Neural crest cell (in vitro differentiated cells): ENCODE measurements around the gene CCDC170. TPM values are rescaled to one million over a fixed set of nuclear protein-coding genes. Genes with fewer than 3 reads are reported as not detected.

Experiments
- DNase-seq: peaks from one replicate; pipeline ENCODE4 v3.0.0; 2021; ENCODE audit warnings: low read depth, mixed read lengths, low spot score
- H3K27ac Mint-ChIP-seq: one replicate; pipeline ENCODE4 v1.8.0; 2021; ENCODE audit warnings: mild to moderate bottlenecking, mixed read lengths; ENCODE audit not compliant: unreplicated experiment
- H3K27me3 Mint-ChIP-seq: 2 replicates; pipeline ENCODE4 v1.8.0; 2021; ENCODE audit warnings: low read depth, mild to moderate bottlenecking, mixed read lengths
- H3K36me3 Mint-ChIP-seq: 2 replicates; pipeline ENCODE4 v1.8.0; 2021; ENCODE audit warnings: low read depth, mild to moderate bottlenecking, mixed read lengths
- H3K4me1 Mint-ChIP-seq: 2 replicates; pipeline ENCODE4 v1.8.0; 2021; ENCODE audit warnings: mixed read lengths
- H3K4me3 Mint-ChIP-seq: one replicate; pipeline ENCODE4 v1.8.0; 2021; ENCODE audit warnings: mild to moderate bottlenecking, mixed read lengths
- H3K9me3 Mint-ChIP-seq: 2 replicates; pipeline ENCODE4 v1.8.0; 2021; ENCODE audit warnings: mixed read lengths
- CTCF ChIP-seq: fragments of 200-600 bp; sonication (generic); conservative IDR thresholded peaks from 2 replicates; pipeline ENCODE4 v1.5.0; 2021; ENCODE audit warnings: antibody characterized with exemption, mild to moderate bottlenecking
- total RNA-seq: library from RNA; stranded (reverse); gene quantifications from 2 replicates; pipeline ENCODE4 v1.2.1, GENCODE V29; 2021

The CCDC170 gene
- total RNA-seq, 1 donor from 2014 or later: 0.37 TPM

- H3K4me1 Mint-ChIP-seq: no peaks in the 10 kb centered on the region
- no peak for DNase-seq
- H3K27me3 Mint-ChIP-seq: no peaks in the 10 kb centered on the region
- peaks cover 3% of the 10 kb centered on the region for H3K9me3 Mint-ChIP-seq
- TF ChIP-seq CTCF: no peak
- H3K4me3 Mint-ChIP-seq: no peak overlapping the region
- peaks cover 7% of the 10 kb centered on the region for H3K36me3 Mint-ChIP-seq
- no peak overlapping the region for H3K27ac Mint-ChIP-seq
These were observed 162.6 kb downstream of the CCDC170 start for GRCh38 chr6:151656392-151656791.

- H3K27ac Mint-ChIP-seq: no peak overlapping the region
These were observed 164.3 kb downstream of the CCDC170 start for GRCh38 chr6:151658091-151658490.

GRCh38 chr6:151659212-151659611 is 165.4 kb downstream of the CCDC170 start:
- H3K27ac Mint-ChIP-seq: no peak overlapping the region
- peaks cover 4% of the 10 kb centered on the region for H3K36me3 Mint-ChIP-seq
- H3K9me3 Mint-ChIP-seq: peaks cover 3% of the 10 kb centered on the region
- TF ChIP-seq CTCF: no peak
- H3K4me3 Mint-ChIP-seq: no peak overlapping the region
- H3K27me3 Mint-ChIP-seq: no peaks in the 10 kb centered on the region
- no peak for DNase-seq
- H3K4me1 Mint-ChIP-seq: no peaks in the 10 kb centered on the region

More at GRCh38 chr6:151658091-151658490, 164.3 kb downstream of the CCDC170 start:
- Mint-ChIP-seq H3K9me3 (peaks cover 3% of the 10 kb centered on the region), H3K4me1 (no peaks in the 10 kb centered on the region), H3K27me3 (no peaks in the 10 kb centered on the region), H3K4me3 (no peak overlapping the region), H3K36me3 (peaks cover 4% of the 10 kb centered on the region)
- no peak for TF ChIP-seq CTCF
- DNase-seq: no peak

GRCh38 chr6:151661509-151661908 is 167.7 kb downstream of the CCDC170 start:
- Mint-ChIP-seq H3K27me3 (peaks cover 7% of the 10 kb centered on the region), H3K9me3 (no peaks in the 10 kb centered on the region), H3K4me1 (no peaks in the 10 kb centered on the region), H3K27ac (no peak overlapping the region), H3K4me3 (no peak overlapping the region), H3K36me3 (peaks cover 4% of the 10 kb centered on the region)
- no peak for TF ChIP-seq CTCF
- DNase-seq: no peak

GRCh38 chr6:151661928-151662327 is 168.1 kb downstream of the CCDC170 start:
- Mint-ChIP-seq H3K27ac (no peak overlapping the region), H3K4me1 (no peaks in the 10 kb centered on the region), H3K27me3 (peaks cover 10% of the 10 kb centered on the region), H3K9me3 (no peaks in the 10 kb centered on the region), H3K4me3 (no peak overlapping the region), H3K36me3 (peaks cover under 1% of the 10 kb centered on the region)
- no peak for DNase-seq
- peak; percentile 18 for TF ChIP-seq CTCF

- Mint-ChIP-seq H3K36me3 (no peaks in the 10 kb centered on the region), H3K27me3 (peaks cover 10% of the 10 kb centered on the region), H3K4me1 (no peaks in the 10 kb centered on the region), H3K4me3 (no peak overlapping the region), H3K9me3 (no peaks in the 10 kb centered on the region), H3K27ac (no peak overlapping the region)
- DNase-seq: no peak
- no peak for TF ChIP-seq CTCF
These were observed 169.7 kb downstream of the CCDC170 start for GRCh38 chr6:151663559-151663958.
